ENCODE measurements around the gene RANBP3. TPM values are rescaled to one million over a fixed set of nuclear protein-coding genes. Genes with fewer than 3 reads are reported as not detected.
A peak's percentile ranks its signal among the peaks of the same experiment; 100 is the strongest.
"Not testable (repeated sequence)": the region's sequence is repeated elsewhere in the genome, so short reads cannot be mapped to it uniquely, and the experiment has no call there.

Gene RANBP3
- total and polyA plus RNA-seq, 2 of the 8 experiments (the other 6 are each of a cell fraction or from before 2014, with no cell fraction given), result 95.4 to 122 TPM

GRCh38 chr19:5963259-5963658 lies 14.7 kb downstream of the RANBP3 start:
- not testable (repeated sequence) for H3K56ac ChIP-seq (replicated peaks; ENCODE audit: insufficient read length, low read depth, low read length); H3K36me3 ChIP-seq (ENCODE audit: control insufficient read depth in 2 of 4, insufficient read depth in 4 of 4, low read length in 3 of 4); FAIRE-seq; H3K9ac ChIP-seq (replicated peaks in 1 of 4; ENCODE audit: extremely low read depth in 1 of 4, low read depth in 3 of 4, low read length in 3 of 4); H4K91ac ChIP-seq (replicated peaks; ENCODE audit: insufficient read length, low read length); H3K4ac ChIP-seq (replicated peaks; ENCODE audit: insufficient read length, low read depth, low read length); H2BK12ac ChIP-seq (ENCODE audit: low read depth, low read length); H2BK120ac ChIP-seq (replicated peaks; ENCODE audit: low read depth, low read length); H2BK15ac ChIP-seq (ENCODE audit: low read length); H3K23me2 ChIP-seq (ENCODE audit: low read depth, low read length); DNase-seq (ENCODE audit: low read depth in 1 of 2, low spot score in 2 of 2); H3K9me3 ChIP-seq (ENCODE audit: insufficient read depth in 2 of 2, low read depth in 1 of 2, low read length in 1 of 2); H4K5ac ChIP-seq (ENCODE audit: insufficient read length, low read depth, low read length); H2BK5ac ChIP-seq (ENCODE audit: low read depth, low read length); H3K27me3 ChIP-seq (replicated peaks in 1 of 4; ENCODE audit: control insufficient read depth in 3 of 4, extremely low read depth in 1 of 4, insufficient read depth in 3 of 4, low read length in 3 of 4); H3K14ac ChIP-seq (ENCODE audit: insufficient read length); H3K23ac ChIP-seq (ENCODE audit: insufficient read length); H3K27ac ChIP-seq (ENCODE audit: low read depth, low read length); H4K8ac ChIP-seq (ENCODE audit: extremely low read depth, insufficient read depth, low read length); H2AFZ ChIP-seq (ENCODE audit: low read length); H3K4me2 ChIP-seq (ENCODE audit: insufficient read depth in 1 of 2, low read depth in 2 of 2, low read length in 2 of 2); H3K4me3 ChIP-seq (ENCODE audit: extremely low read depth in 1 of 4, insufficient read depth in 2 of 4, low read depth in 3 of 4, low read length in 4 of 4); H2BK20ac ChIP-seq (ENCODE audit: low read length); H3K18ac ChIP-seq (ENCODE audit: extremely low read depth, low read length)
- Histone ChIP-seq H3K4me1 (replicated peaks in 1 of 4; ENCODE audit: control insufficient read depth in 3 of 4, insufficient read depth in 4 of 4, low read length in 3 of 4) (peaks cover 9 to 29% (median 13%) of the 10 kb centered on the region in 4 experiments), H2AK5ac (ENCODE audit: low read depth, low read length) (0 out of 2 replicates have a peak overlapping the region, but pooled peaks have one; percentile 55), H4K20me1 (replicated peaks in 1 of 2; ENCODE audit: control insufficient read depth in 1 of 2, insufficient read depth in 2 of 2, low read length in 2 of 2) (peaks cover 59 to 66% of the 10 kb centered on the region in 2 experiments), H3K79me2 (ENCODE audit: control insufficient read depth in 1 of 2, insufficient read depth in 2 of 2, low read length in 2 of 2) (peaks cover 12 to 95% of the 10 kb centered on the region in 2 experiments; a peak in 3 of 4 replicates), H3K79me1 (ENCODE audit: low read depth, low read length) (peaks cover 57% of the 10 kb centered on the region)
- WGBS, 2 experiments (ENCODE audit: extremely low coverage in 1 of 2, insufficient coverage in 1 of 2, insufficient read length in 1 of 2, insufficient replicate concordance in 2 of 2, low coverage in 1 of 2, low lambda C conversion rate in 2 of 2, missing lambda C conversion rate in 1 of 2), result 91% methylated on average over 6 of the region's 6 CpGs; no CpG with 5 or more reads in 1 of the 2 experiments
- POLR2A ChIA-PET (ENCODE audit: partially characterized antibody), result interaction anchor here (1.0 to 1.7 kb wide), 3 partner anchors 9 to 15 kb away, joined by 4 to 6 read pairs (median 4); partner anchors contain the start of gene RANBP3
- CTCF ChIA-PET (ENCODE audit: partially characterized antibody), result interaction anchor here (0.7 to 1.0 kb wide), 2 partner anchors 15 to 59 kb away, joined by 3 read pairs; no protein-coding TSS in a partner anchor

Measured in H1 (cell line).